NCI-H1092 (cell line): ENCODE results near the gene SACM1L.
"Not testable (repeated sequence)": the region's sequence is repeated elsewhere in the genome, so short reads cannot be mapped to it uniquely, and the experiment has no call there.

Experiments
- DNase-seq: peaks from one replicate; lab custom pipeline; 2025; lab: John Stamatoyannopoulos, UW

The SACM1L gene

DNA sequence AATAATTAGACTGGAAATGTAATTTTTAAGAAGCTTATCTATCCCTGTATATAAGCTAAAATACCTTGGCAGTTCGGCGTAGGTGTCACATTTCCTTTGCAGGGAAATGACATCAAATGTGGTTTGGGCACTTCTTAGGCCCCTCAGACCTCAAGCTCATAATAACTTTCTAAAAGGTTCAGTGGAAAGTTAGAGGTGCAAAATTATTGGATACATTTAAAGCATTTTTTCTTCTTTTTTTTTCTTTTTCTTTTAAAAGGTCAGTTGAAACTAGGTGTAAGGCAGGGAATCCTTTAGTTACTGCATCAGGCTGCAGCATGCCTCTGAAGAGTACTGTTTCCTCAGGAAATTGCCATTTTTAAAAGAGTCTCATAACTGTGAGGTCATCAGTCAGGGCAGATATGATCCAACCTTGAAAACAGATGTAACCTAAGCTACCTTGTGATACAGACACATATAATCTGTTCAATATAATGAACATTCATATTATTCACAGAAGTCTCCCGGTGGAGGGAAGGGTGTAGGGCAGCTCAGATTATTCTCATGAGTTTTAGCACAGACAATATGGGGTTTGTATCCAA, 4.8 kb downstream of the SACM1L start:
- DNase-seq: no peak

DNA sequence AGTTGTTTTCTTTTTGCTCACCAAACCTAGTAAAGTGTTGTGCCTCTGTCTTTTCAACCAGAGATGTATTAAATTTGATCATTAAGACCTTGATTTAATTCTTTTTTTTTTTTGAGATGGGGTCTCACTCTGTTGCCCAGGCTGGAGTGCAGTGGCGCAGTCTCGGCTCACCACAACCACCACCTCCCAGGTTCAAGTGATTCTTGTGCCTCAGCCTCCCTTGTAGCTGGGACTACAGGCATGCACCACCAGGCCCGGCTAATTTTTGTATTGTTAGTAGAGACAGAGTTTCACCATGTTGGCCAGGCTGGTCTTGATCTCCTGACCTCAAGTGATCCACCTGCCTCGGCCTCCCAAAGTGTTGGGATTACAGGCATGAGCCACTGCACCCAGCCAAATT, 6.0 kb downstream of the SACM1L start:
- DNase-seq: not testable (repeated sequence)

DNA sequence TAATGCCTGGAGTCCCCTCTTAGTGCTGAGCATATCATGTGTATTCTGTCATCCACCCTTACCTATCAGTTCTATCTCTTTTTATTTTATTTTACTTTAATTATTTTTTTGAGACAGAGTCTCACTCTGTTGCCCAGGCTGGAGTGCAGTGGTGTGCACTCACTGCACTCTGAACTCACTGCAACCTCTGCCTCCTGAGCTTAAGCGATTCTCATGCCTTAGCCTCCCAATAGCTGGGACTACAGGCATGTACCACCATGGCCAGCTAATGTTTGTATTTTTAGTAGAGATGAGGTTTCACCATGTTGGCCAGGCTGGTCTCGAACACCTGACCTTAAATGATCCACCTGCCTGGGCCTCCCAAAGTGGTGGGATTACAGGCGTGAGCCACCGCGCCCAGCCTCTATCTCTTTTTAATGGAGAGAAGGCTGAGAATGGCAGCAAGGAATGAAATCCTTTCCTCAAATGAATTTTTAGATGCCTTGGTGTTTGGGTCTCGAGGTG, 11.4 kb downstream of the SACM1L start:
- no peak for DNase-seq

DNA sequence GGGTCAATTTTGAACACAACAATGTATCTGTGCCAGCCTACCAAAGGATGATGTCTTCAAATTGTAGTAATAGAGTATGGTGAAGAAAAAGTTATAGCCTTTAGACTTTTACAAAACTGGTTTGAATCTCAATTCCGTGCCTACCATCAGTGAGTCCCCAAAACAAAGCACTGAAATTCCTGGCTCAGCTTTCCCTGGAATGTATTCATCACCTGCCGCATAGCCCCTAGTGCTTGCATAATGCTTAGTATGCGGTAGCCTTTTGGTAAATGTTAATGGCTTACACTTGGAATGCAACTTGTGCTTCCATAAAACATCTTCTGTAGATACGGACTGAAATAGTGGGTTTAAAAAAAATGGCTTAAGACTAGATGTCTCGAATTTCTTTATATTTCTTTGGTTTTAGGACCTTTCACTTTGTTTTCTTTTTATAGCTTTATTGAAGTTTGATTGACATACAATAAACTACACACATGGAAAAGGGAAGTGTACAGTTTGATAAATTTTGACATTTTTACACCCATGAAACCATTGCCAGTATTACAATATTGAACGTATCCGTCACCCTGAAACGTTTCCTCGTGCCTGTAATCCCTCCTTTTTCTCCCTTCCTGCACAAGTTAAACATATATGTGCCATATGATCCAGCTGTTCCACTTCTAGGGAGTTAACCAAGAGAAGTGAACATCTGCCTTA, 12.1 kb downstream of the SACM1L start:
- no peak for DNase-seq

DNA sequence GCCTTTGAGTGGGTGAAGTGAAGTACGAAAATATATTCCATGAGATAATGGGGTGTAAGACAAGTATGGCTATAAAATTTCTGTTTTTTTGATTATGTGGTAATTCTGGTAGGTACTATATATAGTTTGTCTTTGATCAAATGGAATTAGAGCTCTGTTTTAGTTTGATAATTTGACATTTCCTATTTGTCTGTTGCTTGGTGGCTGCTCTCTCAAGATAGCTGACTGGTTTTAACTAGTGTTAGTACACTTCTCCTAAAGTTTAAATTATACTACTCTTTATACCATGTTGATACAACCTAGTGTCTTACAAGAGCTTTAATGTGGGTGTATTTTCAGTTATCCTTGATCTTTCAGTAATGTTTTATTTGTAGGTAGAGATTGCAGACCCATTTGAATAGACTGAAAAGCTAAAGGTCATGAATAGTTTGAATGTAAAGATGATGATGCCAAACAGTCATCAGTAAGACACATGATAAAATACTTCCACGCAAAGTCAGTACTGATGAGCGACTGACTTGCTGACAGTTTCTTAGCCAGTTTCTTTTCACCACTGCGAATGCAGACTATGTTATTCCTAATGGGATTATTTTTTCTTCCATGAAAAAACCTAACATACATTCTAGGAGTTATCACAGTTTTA, 15.2 kb downstream of the SACM1L start:
- no peak for DNase-seq

DNA sequence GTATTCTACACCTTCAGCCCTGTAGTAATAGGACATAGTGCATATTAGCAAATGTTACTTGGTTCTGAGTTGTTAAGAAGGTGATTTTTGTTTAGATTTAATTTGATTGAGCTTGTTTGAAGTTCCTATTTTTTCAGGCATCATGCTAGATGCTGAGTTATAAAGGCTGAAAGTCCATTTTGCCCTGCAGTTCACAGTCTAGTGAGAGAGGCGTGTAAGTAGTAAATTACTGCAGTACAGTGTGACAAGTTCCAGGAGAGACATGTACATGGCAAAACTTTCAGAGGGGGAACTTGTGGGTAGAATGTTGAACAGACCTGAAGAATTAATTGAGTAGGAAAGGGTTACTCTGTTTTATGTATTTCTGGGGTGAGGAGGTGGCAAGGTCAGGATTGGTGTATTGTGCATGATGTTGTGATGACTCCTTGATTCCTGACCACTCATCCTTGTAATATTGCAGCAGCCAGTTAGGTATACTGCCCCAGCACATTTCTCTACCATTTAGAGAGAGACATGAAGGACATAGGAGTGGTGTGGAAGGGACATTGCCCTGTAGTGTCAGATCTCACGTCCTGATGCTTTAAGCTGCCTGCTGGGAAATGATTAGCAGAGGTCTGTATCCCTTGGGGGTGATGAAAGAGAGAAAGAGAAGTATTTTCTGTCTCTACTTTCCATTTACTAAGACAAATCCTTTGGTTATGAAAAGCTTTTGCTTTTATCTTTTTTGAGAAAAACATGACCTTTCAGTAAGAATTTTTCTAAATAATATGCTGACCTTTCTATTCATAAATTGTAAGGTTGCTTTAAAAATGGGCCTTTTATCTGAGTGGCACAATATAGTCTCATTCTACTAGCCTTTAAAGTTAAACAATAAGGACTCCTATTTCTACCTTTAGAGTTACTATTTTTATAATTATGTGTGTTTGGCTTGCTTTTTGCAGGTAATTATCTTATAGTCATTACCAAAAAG, 16.9 kb downstream of the SACM1L start:
- DNase-seq: no peak

DNA sequence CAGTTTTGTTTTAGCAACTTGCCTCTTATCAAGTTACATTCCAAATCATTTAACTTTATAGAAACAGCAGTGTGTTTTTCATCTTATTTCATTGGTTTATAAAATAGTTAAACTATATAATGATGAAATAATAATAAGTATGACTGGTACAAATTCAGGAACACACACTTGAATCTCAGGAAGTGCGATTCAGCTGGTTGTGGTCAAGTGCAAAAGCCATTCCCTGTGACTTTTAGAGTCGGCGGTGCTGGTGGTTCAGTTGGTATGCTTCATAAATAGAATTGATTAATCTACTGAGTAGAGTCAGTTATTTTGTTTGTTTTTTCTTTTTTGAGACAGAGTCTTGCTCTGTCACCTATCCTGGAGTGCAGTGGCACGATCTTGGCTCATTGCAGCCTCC, 22.7 kb downstream of the SACM1L start:
- DNase-seq: no peak

DNA sequence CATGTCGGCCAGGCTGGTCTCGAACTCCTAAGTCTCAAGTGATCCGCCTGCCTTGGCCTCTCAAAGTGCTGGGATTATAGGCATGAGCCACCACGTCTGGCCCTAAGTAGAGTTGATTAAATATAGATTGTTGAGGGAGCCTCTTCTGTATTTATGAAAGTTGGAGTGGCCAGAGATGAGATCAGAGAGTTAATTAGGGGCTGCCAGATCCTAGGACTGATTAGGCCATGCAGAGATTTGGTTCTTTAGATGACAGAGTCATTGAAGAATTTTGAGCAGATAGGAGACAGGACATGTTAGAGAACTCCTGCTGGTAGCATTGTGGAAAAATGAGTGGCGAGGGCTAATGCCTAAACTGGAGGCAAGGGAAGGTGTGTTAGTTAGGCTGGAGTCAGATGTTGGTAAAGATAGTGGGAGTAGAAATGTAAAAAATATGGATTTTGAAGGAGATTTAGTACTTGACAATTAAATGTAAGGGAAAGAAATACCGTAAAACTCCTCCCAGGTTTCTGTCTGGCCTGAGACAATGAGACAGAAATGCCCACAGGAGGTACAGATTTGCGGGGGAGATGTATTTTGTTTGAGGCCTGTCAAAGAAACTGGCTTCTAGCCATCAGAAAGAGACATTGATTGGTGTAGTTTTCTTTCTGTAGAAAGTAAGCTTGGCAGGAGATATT, 23.4 kb downstream of the SACM1L start:
- DNase-seq: no peak

DNA sequence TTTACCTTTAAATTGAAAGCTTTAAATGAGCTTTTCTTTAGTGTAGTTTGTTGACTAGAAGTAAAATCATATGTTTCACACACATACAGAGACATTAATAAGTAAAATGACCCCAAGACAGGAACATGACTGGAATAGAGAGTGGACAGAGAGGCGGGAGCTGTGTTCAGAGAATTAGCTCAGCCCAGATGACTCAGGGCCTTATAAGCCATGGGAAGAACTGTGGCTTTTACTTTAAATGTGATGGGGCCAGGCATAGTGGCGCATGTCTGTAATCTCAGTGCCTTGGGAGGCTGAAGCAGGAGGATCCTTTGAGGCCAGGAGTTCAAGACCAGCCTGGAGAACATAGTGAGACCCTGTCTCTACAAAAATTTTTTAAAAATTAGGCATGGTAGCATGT, 26.7 kb downstream of the SACM1L start:
- no peak for DNase-seq

DNA sequence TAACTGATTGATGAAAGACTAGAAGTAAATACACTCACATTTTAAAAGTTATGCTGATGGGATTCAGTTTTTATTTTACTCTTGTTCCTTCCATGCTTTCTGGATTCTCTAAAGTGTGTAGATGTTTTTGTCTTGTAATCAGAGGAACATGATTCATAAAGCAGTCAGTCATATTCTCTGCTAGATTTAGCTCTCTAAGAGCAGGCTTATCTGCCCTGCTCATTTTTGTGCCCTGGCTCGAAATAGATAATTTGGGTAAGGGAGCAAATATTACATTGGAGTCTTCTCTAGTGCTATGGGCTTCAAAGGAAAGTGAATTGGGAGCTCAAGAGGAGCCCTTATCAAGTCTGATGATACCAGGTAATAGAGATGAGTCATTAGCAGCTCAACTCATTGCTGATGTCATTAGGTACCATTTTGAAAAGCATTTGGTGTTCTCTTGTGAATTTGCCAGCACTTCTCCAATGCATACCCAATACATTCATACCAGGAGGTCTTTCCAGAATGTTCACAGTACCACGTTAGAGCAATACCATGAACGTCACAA, 27.7 kb downstream of the SACM1L start:
- DNase-seq: no peak

DNA sequence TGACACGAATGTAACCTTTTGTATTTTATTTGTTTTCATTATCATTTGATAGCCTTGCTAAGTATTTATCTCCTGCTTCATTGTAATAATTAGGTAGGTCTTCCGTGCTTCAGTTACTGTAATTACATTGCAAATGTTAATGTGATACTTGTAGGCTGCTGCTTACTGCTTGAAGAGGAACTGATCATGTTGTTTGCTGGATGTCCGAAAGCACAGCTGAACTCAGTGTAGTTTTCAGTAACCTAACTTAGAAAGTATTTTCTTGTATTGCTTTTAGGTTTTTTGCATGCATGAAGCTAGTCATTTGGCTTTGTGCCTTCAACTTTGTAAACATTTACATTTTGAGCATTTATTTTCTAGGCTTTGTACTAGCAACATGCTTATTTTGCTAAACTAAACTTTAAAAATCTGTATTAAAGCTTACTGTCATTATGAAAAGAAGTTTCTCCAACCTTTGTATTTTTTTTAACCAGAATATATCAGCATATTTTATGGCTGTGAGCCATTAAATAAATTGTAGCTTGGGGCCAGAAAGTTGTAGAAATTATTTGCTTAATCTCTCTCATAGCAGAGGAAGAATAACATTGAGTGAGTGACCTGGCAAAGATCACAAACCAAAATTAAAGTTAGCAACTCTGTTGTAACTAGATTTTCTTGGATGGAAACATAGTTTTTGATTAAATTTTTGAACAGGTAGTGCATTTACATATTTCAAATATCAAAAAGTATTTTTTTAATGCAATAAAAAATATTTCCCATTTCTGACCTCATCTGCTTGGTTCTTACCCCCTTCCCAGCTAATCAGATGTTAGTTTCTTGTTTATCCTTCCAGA, 30.7 kb downstream of the SACM1L start:
- DNase-seq: no peak

DNA sequence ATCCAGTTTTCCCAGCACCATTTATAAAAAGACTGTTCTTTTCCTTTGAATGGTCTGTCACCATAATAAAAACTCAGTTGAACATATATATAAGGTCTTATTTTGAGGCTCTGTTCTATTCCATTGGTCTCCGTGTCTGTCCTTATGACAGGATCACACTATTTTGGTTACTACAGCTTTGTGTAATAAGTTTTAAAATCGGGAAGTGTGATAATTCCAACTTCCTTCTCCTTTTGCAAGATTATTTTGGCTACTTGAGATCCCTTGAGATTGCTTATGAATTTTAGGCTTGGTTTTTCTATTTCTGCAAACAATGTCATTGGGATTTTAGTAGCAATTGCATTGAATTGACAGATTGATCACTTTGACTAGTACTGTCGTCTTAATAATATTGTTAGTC, 35.7 kb downstream of the SACM1L start:
- no peak for DNase-seq

DNA sequence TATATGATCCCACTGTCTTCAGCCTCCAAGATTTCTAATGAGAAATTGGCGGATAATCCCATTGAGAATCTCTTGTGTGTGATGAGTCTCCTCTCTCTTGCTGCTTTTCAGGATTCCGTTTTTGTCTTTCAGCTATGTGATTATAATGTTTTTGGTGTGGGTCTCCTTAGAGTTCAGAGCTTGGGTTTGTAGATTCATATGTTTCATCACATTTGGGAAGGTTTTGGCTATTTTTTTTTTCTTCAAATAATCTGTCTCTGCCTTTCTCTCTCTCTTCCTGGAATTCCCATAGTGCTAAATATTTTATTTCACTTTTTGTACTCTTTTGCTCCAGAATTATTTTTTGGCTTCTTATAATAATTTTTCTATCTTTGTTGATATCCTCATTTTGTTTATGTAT, 40.4 kb downstream of the SACM1L start:
- DNase-seq: no peak

DNA sequence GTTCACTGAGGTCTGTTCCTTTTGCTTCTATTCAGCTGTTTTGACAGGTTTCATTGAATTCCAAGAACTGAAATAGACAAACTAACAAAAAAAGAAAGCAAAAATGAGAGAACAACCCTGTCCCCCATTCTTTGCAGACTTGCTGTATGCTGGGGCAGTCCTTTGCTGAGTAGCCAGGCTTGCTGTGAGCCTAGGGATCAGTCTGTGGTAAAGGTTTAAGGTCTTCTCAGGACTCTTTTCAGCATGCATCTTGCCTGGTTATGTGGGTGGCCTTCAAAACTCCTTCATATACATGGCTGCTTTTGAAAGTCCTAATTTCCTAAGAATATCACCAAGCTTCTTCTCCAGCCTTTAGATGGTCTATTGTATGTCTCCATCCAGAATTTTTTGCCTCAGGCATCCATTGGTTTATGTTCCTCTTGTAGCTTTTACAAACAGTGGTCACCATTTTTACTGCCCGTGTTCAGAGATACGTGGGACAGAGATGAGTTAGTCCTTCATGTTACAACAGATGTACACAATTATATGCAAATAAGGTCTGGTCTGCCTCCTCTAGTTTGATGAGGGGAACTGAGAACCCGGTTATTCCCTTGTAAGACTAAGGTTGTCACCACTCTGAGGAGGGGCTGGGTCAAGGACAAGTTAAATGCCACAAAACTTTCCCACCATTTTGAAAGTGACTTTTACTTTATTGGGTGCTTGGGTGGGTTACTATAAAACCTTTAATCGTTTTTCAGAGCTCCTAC, 41.4 kb downstream of the SACM1L start:
- DNase-seq: no peak

DNA sequence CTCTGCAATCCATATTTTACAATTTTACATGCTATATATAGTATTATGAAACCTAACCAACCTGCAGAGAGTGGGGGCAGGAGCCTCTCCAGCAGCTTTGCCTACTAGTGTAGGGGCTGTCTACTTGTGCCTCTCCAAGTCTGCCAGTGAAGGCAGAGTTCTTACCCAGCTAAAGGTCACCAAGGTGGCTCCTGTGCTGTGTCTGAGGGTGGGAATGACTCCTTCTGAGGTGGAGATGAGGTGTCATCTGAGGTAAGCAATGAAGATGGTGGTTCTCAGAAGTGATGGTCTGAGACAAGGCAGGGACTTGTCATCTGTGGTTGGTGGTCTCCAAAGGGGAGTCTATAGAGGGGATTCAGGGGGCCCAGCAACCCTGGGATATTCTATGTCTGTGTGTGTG, 47.5 kb downstream of the SACM1L start:
- DNase-seq: no peak

DNA sequence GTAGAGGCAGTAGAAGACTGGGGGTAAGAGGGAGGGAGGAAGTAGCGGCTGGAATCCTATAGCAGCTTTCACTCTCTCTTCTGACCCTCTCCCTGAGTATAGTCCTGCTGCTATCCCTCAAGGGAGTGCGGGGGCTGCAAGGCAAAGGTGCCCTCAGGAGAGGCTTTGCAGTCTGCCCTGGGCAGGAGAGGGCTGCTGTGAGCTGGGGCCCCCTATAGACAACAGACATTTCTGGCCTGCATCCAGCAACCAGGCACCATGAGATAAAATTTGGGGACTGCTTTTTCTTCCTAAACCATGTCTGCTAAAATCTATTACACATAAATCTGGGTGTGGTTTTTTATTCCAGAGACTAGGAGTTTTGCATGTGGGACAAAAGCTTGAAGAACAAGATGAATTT, 48.0 kb downstream of the SACM1L start:
- no peak for DNase-seq

DNA sequence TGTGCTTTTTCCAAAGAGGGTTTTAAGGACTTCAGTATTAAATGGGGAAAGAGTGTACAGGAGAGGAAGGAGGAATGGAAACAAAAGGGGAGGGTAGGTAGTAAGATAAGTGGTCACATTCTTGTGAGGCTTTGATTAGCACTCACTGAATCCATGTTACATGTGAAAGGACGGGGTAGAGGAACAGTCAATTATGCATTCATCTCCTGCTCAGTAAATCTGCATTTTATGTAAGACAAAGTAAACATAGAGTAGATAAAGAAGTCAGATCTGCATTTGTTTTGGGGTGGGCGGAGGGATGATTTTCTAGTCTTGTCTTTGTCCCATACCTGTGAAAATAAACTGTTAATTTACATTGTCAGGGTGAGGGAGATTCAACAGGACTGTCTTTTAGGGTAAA, 50.8 kb downstream of the SACM1L start:
- DNase-seq: no peak

DNA sequence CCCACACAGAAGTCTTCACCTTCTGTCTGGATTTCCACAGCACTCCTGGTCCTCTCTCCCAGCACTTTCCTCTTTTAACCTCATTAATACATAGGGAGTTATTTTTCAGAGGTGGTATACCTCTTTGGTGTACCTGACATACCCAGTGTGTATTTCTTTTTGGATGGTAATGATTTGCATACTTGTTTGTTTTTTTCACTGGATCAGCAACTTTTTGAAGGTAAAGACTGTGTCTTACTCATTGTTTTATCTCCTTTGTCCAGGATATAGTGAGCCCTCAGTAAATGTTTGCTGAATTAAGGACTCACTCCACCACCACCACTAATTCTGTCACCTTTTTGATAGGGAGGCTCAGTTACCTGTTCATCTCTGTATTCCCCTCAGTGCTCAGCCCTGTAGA, 52.1 kb downstream of the SACM1L start:
- DNase-seq: no peak

DNA sequence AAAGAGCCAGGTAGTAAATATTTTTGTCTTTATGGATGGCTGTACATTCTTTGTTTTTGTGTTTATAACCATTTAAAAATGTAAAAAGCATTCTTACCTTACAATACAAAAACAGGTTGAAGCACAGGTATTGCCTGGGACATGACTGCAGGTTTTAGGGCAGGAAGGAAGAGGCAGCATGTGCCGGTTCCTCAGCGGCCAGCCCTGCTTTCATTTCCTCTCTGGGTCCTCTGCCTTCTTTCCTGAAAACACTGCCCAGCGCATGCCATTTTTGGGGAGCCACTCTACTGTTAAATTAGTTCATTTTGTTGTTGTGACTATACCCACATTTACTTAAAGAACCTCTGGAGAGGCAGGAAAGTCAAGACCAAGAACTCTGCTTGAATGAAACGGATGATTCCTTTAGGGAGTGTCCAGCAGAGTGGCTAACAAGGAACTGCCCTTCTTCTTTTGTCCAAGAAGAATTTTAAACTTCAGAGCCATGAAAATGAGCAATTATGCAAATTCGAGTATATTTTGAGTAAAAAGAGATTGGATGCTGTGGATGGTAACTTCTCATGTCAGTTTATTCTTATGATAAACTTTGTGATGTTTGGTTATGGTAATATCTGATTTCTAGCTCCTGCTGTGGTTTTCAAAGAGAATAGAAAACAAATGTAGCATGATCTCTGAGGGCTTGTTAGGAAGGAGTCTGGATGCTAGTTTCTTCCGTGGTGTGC, 52.7 kb downstream of the SACM1L start:
- no peak for DNase-seq
